Esophagus squamous epithelium (tissue), 5 donors: ENCODE results near the gene PUS1. TPM values are rescaled to one million over a fixed set of nuclear protein-coding genes. Genes with fewer than 3 reads are reported as not detected.

Experiments used
- DNase-seq: peaks from one replicate; lab custom pipeline; 2025; lab: John Stamatoyannopoulos, UW
- H3K27ac ChIP-seq, 4 donors: fragments of 200-600 bp; sonication (generic); one replicate each; pipeline ENCODE4 v1.5.1; 2016 to 2019; ENCODE audit warnings: mild to moderate bottlenecking in 1 of 4
- H3K27me3 ChIP-seq, 4 donors: fragments of 200-600 bp; sonication (generic); 1 replicate in 3 of 4; 2 replicates in 1 of 4; pipeline versions ENCODE4 v1.5.1 to v1.6.0; 2017 to 2021; ENCODE audit warnings: antibody characterized with exemption in 1 of 4
- H3K36me3 ChIP-seq, 3 donors: fragments of 200-600 bp; sonication (generic); one replicate each; pipeline ENCODE4 v1.5.1; 2016 to 2019
- H3K4me1 ChIP-seq, 3 donors: fragments of 200-600 bp; sonication (generic); one replicate each; pipeline ENCODE4 v1.5.1; 2017 to 2019
- H3K4me3 ChIP-seq, 4 donors: fragments of 200-600 bp; sonication (generic); 1 replicate in 3 of 4; 2 replicates in 1 of 4; pipeline ENCODE4 v1.5.1; 2016 to 2019; ENCODE audit warnings: mild to moderate bottlenecking in 2 of 4, moderate library complexity in 1 of 4
- H3K9me3 ChIP-seq, 3 donors: fragments of 200-600 bp; sonication (generic); one replicate each; pipeline ENCODE4 v1.5.1; 2016 to 2019
- CTCF ChIP-seq, 6 experiments: fragments of 450-650 bp in 4 of 6; fragments of 200-600 bp in 2 of 6; sonication (generic) in 2 of 6; IDR thresholded peaks; one replicate each; pipeline ENCODE4 v1.5.1; 2016 to 2019; ENCODE audit warnings: antibody characterized with exemption in 6 of 6, mild to moderate bottlenecking in 4 of 6, moderate library complexity in 4 of 6
- POLR2A ChIP-seq, 4 donors: fragments of 450-650 bp; IDR thresholded peaks; one replicate each; pipeline ENCODE4 v1.6.1; 2017; ENCODE audit warnings: antibody characterized with exemption in 4 of 4, mild to moderate bottlenecking in 4 of 4, moderate library complexity in 3 of 4
- WGBS, 2 donors: methylation state at CpG; one replicate each; pipeline ENCODE4 v1.1.5; 2018; 5-methylcytosine and 5-hydroxymethylcytosine counted together
- intact Hi-C: fragments of 100-400 bp; cut with DNase I; formaldehyde crosslinking; loops from one replicate; pipeline ENCODE4 v1.15.0; 2022
- total RNA-seq, 4 donors: library from RNA; depleted of rRNA; stranded (reverse); fragments of >200 nt; gene quantifications; one replicate each; pipeline ENCODE4 v1.1.0, GENCODE V29; 2016
- donor health status: DM: yes; HTN: yes; CAD: no.

Gene PUS1
- total RNA-seq, 4 donors from 2014 or later: 8.1 to 24.2 (median 19.8) TPM

GRCh38 chr12:131897875-131898274 is 31.2 kb upstream of the PUS1 start:
- TF ChIP-seq CTCF (IDR thresholded peaks at IDR 0.05) (no peak), POLR2A (IDR thresholded peaks at IDR 0.05) (no peak)
- H3K27ac ChIP-seq: peak overlapping the region in 2 of 4 donors; percentile 98 to 99
- no peaks in the 10 kb centered on the region for H3K27me3 ChIP-seq
- peaks cover 41 to 82% (median 41%) of the 10 kb centered on the region in 3 donors for H3K4me1 ChIP-seq
- no peak for DNase-seq
- H3K9me3 ChIP-seq: no peaks in the 10 kb centered on the region
- WGBS, 2 donors: 75 to 85% methylated on average over 8 to 9 of the region's 9 CpGs
- H3K4me3 ChIP-seq: no peak overlapping the region
- H3K36me3 ChIP-seq: peaks cover 0 to 24% (median 0%) of the 10 kb centered on the region in 3 donors
- intact Hi-C loops: loop anchor here (10.0 kb wide), 1 partner anchor 47 kb away; the partner anchor contains the start of gene EP400

GRCh38 chr12:131900397-131900796 is 28.7 kb upstream of the PUS1 start:
- Histone ChIP-seq H3K36me3 (peaks cover 0 to 24% (median 0%) of the 10 kb centered on the region in 3 donors), H3K9me3 (no peaks in the 10 kb centered on the region), H3K27me3 (no peaks in the 10 kb centered on the region), H3K4me3 (no peak overlapping the region), H3K27ac (peak overlapping the region in 2 of 4 donors; percentile 8 to 10), H3K4me1 (peaks cover 39 to 97% (median 49%) of the 10 kb centered on the region in 3 donors)
- intact Hi-C loops: no loop called here
- DNase-seq: no peak
- 67% methylated on average over 3 of the region's 6 CpGs; no CpG with 5 or more reads in 1 of the 2 donors for WGBS, 2 donors
- TF ChIP-seq CTCF (IDR thresholded peaks at IDR 0.05): no peak
- no peak for TF ChIP-seq POLR2A (IDR thresholded peaks at IDR 0.05)

- TF ChIP-seq CTCF (IDR thresholded peaks at IDR 0.05) (no peak), POLR2A (IDR thresholded peaks at IDR 0.05) (no peak)
- no peaks in the 10 kb centered on the region for H3K9me3 ChIP-seq
- DNase-seq: no peak
- peak overlapping the region in 1 of 4 donors; percentile 22 for H3K4me3 ChIP-seq
- peaks cover 0 to 35% (median 0%) of the 10 kb centered on the region in 3 donors for H3K36me3 ChIP-seq
- 67 to 76% methylated on average over 13 to 14 of the region's 30 CpGs for WGBS, 2 donors
- peaks cover 32 to 86% (median 49%) of the 10 kb centered on the region in 3 donors for H3K4me1 ChIP-seq
- intact Hi-C loops: no loop called here
- peak overlapping the region in 3 of 4 donors; percentile 16 to 66 (median 46) for H3K27ac ChIP-seq
- H3K27me3 ChIP-seq: no peaks in the 10 kb centered on the region
Measured at GRCh38 chr12:131901431-131902331, 27.4 kb upstream of the PUS1 start.

GRCh38 chr12:131902332-131903241 is 26.5 kb upstream of the PUS1 start:
- H3K9me3 ChIP-seq: no peaks in the 10 kb centered on the region
- H3K27ac ChIP-seq: peak overlapping the region in 3 of 4 donors; percentile 16 to 66 (median 46)
- peaks cover 0 to 36% (median 0%) of the 10 kb centered on the region in 3 donors for H3K36me3 ChIP-seq
- no peak for TF ChIP-seq CTCF (IDR thresholded peaks at IDR 0.05)
- no peak for TF ChIP-seq POLR2A (IDR thresholded peaks at IDR 0.05)
- no peaks in the 10 kb centered on the region for H3K27me3 ChIP-seq
- intact Hi-C loops: no loop called here
- peak overlapping the region in 1 of 4 donors; percentile 22 for H3K4me3 ChIP-seq
- no peak for DNase-seq
- H3K4me1 ChIP-seq: peaks cover 23 to 77% (median 40%) of the 10 kb centered on the region in 3 donors
- WGBS, 2 donors: 82 to 86% methylated on average over 3 to 15 of the region's 25 CpGs
